ENCODE data around the gene TECPR1.

TECPR1 gene

DNA sequence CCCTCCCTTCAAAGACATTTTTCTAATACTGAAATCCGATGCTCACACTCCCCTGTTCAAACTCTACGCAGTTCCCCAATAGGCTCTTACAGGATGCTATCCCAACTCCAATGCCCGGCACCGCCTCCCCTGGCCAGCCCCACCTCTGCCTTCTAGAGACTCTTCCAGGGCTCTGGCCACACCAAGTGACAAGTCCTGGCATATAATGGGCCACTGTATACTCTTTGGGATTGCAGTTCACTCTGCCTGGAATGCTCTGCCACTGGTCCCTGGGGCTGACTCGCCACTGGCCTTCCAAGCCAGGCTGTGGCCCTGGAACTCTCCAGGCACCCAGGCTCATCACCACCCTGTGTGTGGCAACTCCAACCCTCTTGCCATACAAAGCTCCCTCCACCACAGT is 26.4 kb upstream of the TECPR1 start:
- WGBS (ENCODE audit: insufficient coverage): 100% methylated on average over 2 of the region's 5 CpGs
- Histone ChIP-seq H3K9me3 (ENCODE audit: control extremely low read depth in 1 of 5, control insufficient read depth in 4 of 5, insufficient read depth in 2 of 5, low read depth in 1 of 5, low read length in 4 of 5) (no peaks in the 10 kb centered on the region), H3K4me1 (ENCODE audit: control extremely low read depth in 1 of 4, control insufficient read depth in 4 of 4, insufficient read depth in 4 of 4, low read length in 3 of 4) (peaks cover 9 to 23% (median 21%) of the 10 kb centered on the region in 4 experiments), H3K4me3 (ENCODE audit: control insufficient read depth in 1 of 7, extremely low read depth in 1 of 7, insufficient read depth in 4 of 7, low read depth in 2 of 7, low read length in 6 of 7) (no peak overlapping the region), H3K27ac (ENCODE audit: insufficient read depth in 1 of 2, low read depth in 1 of 2, low read length in 2 of 2, poor library complexity in 1 of 2, severe bottlenecking in 2 of 2) (no peak overlapping the region), H3K36me3 (ENCODE audit: control insufficient read depth in 4 of 4, insufficient read depth in 4 of 4, low read length in 3 of 4) (no peaks in the 10 kb centered on the region), H3K27me3 (replicated peaks in 2 of 5; ENCODE audit: control insufficient read depth in 4 of 5, insufficient read depth in 5 of 5, low read length in 4 of 5) (no peaks in the 10 kb centered on the region)
- CTCF ChIA-PET: no interaction called here
- POLR2A ChIA-PET: no interaction called here
- no peak for DNase-seq

DNA sequence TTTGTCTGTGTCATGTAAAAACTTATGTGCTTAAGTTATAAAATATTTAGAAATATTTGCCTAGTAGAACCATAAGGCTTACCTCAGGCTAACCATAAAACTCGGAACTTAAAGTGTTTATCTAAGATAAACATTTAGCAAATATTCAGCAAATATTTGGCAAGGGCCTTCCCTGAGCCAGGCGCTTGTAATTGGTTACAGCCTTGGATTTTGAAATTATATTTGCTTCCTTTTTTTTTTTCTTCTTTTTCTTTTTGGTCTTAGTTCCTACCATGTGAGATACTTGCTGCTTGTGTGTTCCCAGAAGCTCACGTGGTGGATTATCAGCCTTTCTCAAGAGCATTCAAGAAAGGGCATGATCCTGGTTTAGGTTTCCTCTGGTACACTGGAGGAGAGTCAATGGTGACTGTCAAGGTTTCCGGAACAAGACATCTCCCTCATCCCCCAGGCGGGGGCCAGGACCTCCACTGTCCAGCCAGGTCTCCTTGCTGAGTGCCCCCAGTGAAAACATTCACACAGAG is 24.3 kb upstream of the TECPR1 start:
- WGBS (ENCODE audit: insufficient coverage): 83% methylated on average over 1 of the region's 5 CpGs
- peaks cover 0 to 8% (median 7%) of the 10 kb centered on the region in 4 experiments for H3K4me1 ChIP-seq (ENCODE audit: control extremely low read depth in 1 of 4, control insufficient read depth in 4 of 4, insufficient read depth in 4 of 4, low read length in 3 of 4)
- H3K9me3 ChIP-seq (ENCODE audit: control extremely low read depth in 1 of 5, control insufficient read depth in 4 of 5, insufficient read depth in 2 of 5, low read depth in 1 of 5, low read length in 4 of 5): no peaks in the 10 kb centered on the region
- POLR2A ChIA-PET: no interaction called here
- no peaks in the 10 kb centered on the region for H3K27me3 ChIP-seq (replicated peaks in 2 of 5; ENCODE audit: control insufficient read depth in 4 of 5, insufficient read depth in 5 of 5, low read length in 4 of 5)
- no peak overlapping the region for H3K27ac ChIP-seq (ENCODE audit: insufficient read depth in 1 of 2, low read depth in 1 of 2, low read length in 2 of 2, poor library complexity in 1 of 2, severe bottlenecking in 2 of 2)
- H3K4me3 ChIP-seq (ENCODE audit: control insufficient read depth in 1 of 7, extremely low read depth in 1 of 7, insufficient read depth in 4 of 7, low read depth in 2 of 7, low read length in 6 of 7): no peak overlapping the region
- H3K36me3 ChIP-seq (ENCODE audit: control insufficient read depth in 4 of 4, insufficient read depth in 4 of 4, low read length in 3 of 4): no peaks in the 10 kb centered on the region
- CTCF ChIA-PET: interaction anchor here (0.6 kb wide), 1 partner anchor 602 kb away, joined by 3 read pairs; the partner anchor contains the start of gene TRRAP
- DNase-seq: no peak

DNA sequence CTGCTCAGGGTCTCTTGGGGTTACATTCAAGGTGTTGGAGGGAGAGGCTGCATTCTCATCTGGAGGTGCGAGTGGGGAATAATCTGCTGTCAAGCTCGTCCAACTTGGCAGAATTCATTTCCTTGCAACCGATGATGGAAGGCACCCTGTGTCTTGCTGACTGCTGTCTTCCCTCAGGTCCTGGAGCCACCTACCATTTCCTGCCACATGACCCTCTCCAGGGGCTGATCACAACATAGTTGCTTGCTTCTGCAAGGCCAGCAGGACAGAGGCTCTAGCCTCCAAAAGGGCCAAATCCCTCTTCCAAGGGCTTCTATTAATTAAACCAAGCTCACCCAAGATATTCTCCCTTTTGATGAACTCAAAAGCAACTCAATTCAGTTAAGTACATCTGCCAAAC is 15.3 kb upstream of the TECPR1 start:
- H3K27ac ChIP-seq (ENCODE audit: insufficient read depth in 1 of 2, low read depth in 1 of 2, low read length in 2 of 2, poor library complexity in 1 of 2, severe bottlenecking in 2 of 2): no peak overlapping the region
- H3K4me3 ChIP-seq (ENCODE audit: control insufficient read depth in 1 of 7, extremely low read depth in 1 of 7, insufficient read depth in 4 of 7, low read depth in 2 of 7, low read length in 6 of 7): no peak overlapping the region
- H3K27me3 ChIP-seq (replicated peaks in 2 of 5; ENCODE audit: control insufficient read depth in 4 of 5, insufficient read depth in 5 of 5, low read length in 4 of 5): no peaks in the 10 kb centered on the region
- POLR2A ChIA-PET: no interaction called here
- H3K9me3 ChIP-seq (ENCODE audit: control extremely low read depth in 1 of 5, control insufficient read depth in 4 of 5, insufficient read depth in 2 of 5, low read depth in 1 of 5, low read length in 4 of 5): no peaks in the 10 kb centered on the region
- DNase-seq: no peak
- H3K36me3 ChIP-seq (ENCODE audit: control insufficient read depth in 4 of 4, insufficient read depth in 4 of 4, low read length in 3 of 4): no peaks in the 10 kb centered on the region
- CTCF ChIA-PET: interaction anchor here (0.8 to 2.2 kb wide), 5 partner anchors 12 to 26 kb away, joined by 3 to 5 read pairs (median 3); no protein-coding TSS in a partner anchor
- H3K4me1 ChIP-seq (ENCODE audit: control extremely low read depth in 1 of 4, control insufficient read depth in 4 of 4, insufficient read depth in 4 of 4, low read length in 3 of 4): no peaks in the 10 kb centered on the region
- WGBS (ENCODE audit: insufficient coverage): 95% methylated on average over 3 of the region's 3 CpGs

DNA sequence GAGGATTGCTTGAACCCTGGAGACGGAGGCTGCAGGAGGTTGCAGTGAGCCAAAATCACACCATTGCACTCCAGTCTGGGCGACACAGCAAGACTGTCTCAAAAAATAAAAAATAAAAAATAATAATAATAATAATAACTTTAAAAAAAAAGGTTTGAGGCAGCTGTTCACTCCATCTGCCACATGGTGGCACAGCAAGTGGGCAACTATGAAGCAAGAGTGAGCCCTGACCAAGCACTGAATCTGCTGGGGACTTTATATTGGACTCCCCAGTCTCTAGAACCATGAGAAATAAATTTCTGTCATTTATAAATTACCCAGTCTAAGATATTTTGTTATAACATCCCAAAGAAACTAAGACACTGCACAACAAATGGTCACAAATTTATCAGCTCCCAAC is 14.8 kb upstream of the TECPR1 start:
- WGBS (ENCODE audit: insufficient coverage): no CpG with 5 or more reads among the region's 2 CpGs
- ChIA-PET CTCF (interaction anchor here (0.8 to 2.2 kb wide), 6 partner anchors 13 to 21 kb away, joined by 3 to 5 read pairs (median 4); no protein-coding TSS in a partner anchor), POLR2A (no interaction called here)
- Histone ChIP-seq H3K9me3 (ENCODE audit: control extremely low read depth in 1 of 5, control insufficient read depth in 4 of 5, insufficient read depth in 2 of 5, low read depth in 1 of 5, low read length in 4 of 5) (no peaks in the 10 kb centered on the region), H3K36me3 (ENCODE audit: control insufficient read depth in 4 of 4, insufficient read depth in 4 of 4, low read length in 3 of 4) (no peaks in the 10 kb centered on the region), H3K27ac (ENCODE audit: insufficient read depth in 1 of 2, low read depth in 1 of 2, low read length in 2 of 2, poor library complexity in 1 of 2, severe bottlenecking in 2 of 2) (no peak overlapping the region), H3K4me3 (ENCODE audit: control insufficient read depth in 1 of 7, extremely low read depth in 1 of 7, insufficient read depth in 4 of 7, low read depth in 2 of 7, low read length in 6 of 7) (no peak overlapping the region), H3K4me1 (ENCODE audit: control extremely low read depth in 1 of 4, control insufficient read depth in 4 of 4, insufficient read depth in 4 of 4, low read length in 3 of 4) (no peaks in the 10 kb centered on the region), H3K27me3 (replicated peaks in 2 of 5; ENCODE audit: control insufficient read depth in 4 of 5, insufficient read depth in 5 of 5, low read length in 4 of 5) (no peaks in the 10 kb centered on the region)
- peak in 2 of 3 donors; percentile 42 to 48 for DNase-seq

DNA sequence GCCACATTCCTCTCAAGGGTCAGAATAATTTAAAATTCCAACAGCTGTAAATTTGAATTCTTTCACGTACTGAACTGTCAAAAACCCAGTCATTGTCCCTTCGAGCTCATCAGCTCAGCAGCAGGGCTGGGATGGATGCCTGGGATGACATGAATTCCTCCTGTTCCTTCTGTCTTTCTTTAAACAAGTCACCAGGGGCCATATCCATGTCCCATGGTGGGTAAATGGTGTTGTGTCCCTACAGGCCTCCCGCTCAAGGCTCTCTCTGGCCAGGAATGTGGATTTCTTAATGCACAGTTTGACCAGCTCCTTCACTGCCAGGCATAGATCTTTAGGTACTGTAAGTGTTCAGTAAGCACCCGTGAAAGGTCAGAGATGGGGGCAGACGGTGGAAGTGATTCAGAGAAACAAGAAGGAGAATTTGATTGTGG is 13.8 kb upstream of the TECPR1 start:
- Histone ChIP-seq H3K27me3 (replicated peaks in 2 of 5; ENCODE audit: control insufficient read depth in 4 of 5, insufficient read depth in 5 of 5, low read length in 4 of 5) (no peaks in the 10 kb centered on the region), H3K4me3 (ENCODE audit: control insufficient read depth in 1 of 7, extremely low read depth in 1 of 7, insufficient read depth in 4 of 7, low read depth in 2 of 7, low read length in 6 of 7) (no peak overlapping the region), H3K4me1 (ENCODE audit: control extremely low read depth in 1 of 4, control insufficient read depth in 4 of 4, insufficient read depth in 4 of 4, low read length in 3 of 4) (no peaks in the 10 kb centered on the region), H3K36me3 (ENCODE audit: control insufficient read depth in 4 of 4, insufficient read depth in 4 of 4, low read length in 3 of 4) (peaks cover 0 to 5% (median 4%) of the 10 kb centered on the region in 4 experiments), H3K9me3 (ENCODE audit: control extremely low read depth in 1 of 5, control insufficient read depth in 4 of 5, insufficient read depth in 2 of 5, low read depth in 1 of 5, low read length in 4 of 5) (peaks cover 0 to 6% (median 0%) of the 10 kb centered on the region in 5 experiments), H3K27ac (ENCODE audit: insufficient read depth in 1 of 2, low read depth in 1 of 2, low read length in 2 of 2, poor library complexity in 1 of 2, severe bottlenecking in 2 of 2) (no peak overlapping the region)
- ChIA-PET CTCF (interaction anchor here (1.1 to 1.3 kb wide), 2 partner anchors 14 to 20 kb away, joined by 3 to 4 read pairs; no protein-coding TSS in a partner anchor), POLR2A (no interaction called here)
- WGBS (ENCODE audit: insufficient coverage): 83% methylated on average over 4 of the region's 5 CpGs
- DNase-seq: no peak

DNA sequence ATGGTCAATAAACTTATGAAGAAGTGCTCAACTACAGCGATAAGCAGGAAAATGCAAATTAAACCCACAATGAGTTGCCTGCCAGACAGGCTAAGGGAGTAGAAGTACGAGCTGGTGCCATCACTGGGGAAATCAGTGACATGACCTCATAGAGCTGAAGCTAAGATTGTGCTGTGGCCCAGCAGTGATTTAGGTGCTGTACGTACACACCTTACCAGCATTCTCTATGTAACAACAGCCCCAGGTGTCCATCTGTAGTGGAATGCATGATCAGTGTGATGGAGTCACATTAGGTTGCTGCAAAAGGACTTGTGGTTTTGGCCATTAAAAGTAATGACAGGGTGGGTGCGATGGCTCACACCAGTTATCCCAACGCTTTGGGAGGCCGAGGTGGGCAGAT is 5.7 kb upstream of the TECPR1 start:
- ChIA-PET POLR2A (no interaction called here), CTCF (no interaction called here)
- H3K4me1 ChIP-seq (ENCODE audit: control extremely low read depth in 1 of 4, control insufficient read depth in 4 of 4, insufficient read depth in 4 of 4, low read length in 3 of 4): peaks cover 0 to 11% (median 4%) of the 10 kb centered on the region in 4 experiments
- no peak overlapping the region for H3K4me3 ChIP-seq (ENCODE audit: control insufficient read depth in 1 of 7, extremely low read depth in 1 of 7, insufficient read depth in 4 of 7, low read depth in 2 of 7, low read length in 6 of 7)
- H3K36me3 ChIP-seq (ENCODE audit: control insufficient read depth in 4 of 4, insufficient read depth in 4 of 4, low read length in 3 of 4): peaks cover 4 to 16% (median 14%) of the 10 kb centered on the region in 4 experiments
- H3K27ac ChIP-seq (ENCODE audit: insufficient read depth in 1 of 2, low read depth in 1 of 2, low read length in 2 of 2, poor library complexity in 1 of 2, severe bottlenecking in 2 of 2): no peak overlapping the region
- no peaks in the 10 kb centered on the region for H3K27me3 ChIP-seq (replicated peaks in 2 of 5; ENCODE audit: control insufficient read depth in 4 of 5, insufficient read depth in 5 of 5, low read length in 4 of 5)
- WGBS (ENCODE audit: insufficient coverage): 95% methylated on average over 2 of the region's 6 CpGs
- DNase-seq: no peak
- peaks cover 0 to 6% (median 0%) of the 10 kb centered on the region in 5 experiments for H3K9me3 ChIP-seq (ENCODE audit: control extremely low read depth in 1 of 5, control insufficient read depth in 4 of 5, insufficient read depth in 2 of 5, low read depth in 1 of 5, low read length in 4 of 5)

DNA sequence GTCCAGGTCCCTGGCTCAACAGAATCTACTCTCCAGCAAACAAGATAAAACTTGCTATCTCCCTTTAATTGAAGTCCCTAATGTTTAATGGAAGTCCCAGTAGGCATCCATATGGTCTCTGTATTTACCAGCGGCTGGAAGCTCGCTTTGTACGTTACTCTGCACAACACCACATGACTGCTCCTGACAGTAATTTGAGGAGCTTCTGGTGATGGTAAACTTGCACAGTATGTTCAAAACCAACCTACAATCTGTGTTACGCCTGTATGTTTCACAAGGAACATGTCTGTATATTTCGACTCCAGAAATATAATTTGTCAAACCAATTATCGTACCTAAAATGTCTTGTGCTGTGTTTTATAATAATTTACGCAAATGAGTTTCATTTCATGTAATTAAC is 4.4 kb upstream of the TECPR1 start:
- no peak for DNase-seq
- peaks cover 2 to 19% (median 11%) of the 10 kb centered on the region in 4 experiments for H3K4me1 ChIP-seq (ENCODE audit: control extremely low read depth in 1 of 4, control insufficient read depth in 4 of 4, insufficient read depth in 4 of 4, low read length in 3 of 4)
- no peak overlapping the region for H3K4me3 ChIP-seq (ENCODE audit: control insufficient read depth in 1 of 7, extremely low read depth in 1 of 7, insufficient read depth in 4 of 7, low read depth in 2 of 7, low read length in 6 of 7)
- no peak overlapping the region for H3K27ac ChIP-seq (ENCODE audit: insufficient read depth in 1 of 2, low read depth in 1 of 2, low read length in 2 of 2, poor library complexity in 1 of 2, severe bottlenecking in 2 of 2)
- ChIA-PET POLR2A (no interaction called here), CTCF (interaction anchor here (1.2 kb wide), 1 partner anchor 14 kb away, joined by 3 read pairs; no protein-coding TSS in a partner anchor)
- 94% methylated on average over 3 of the region's 7 CpGs for WGBS (ENCODE audit: insufficient coverage)
- H3K27me3 ChIP-seq (replicated peaks in 2 of 5; ENCODE audit: control insufficient read depth in 4 of 5, insufficient read depth in 5 of 5, low read length in 4 of 5): no peaks in the 10 kb centered on the region
- H3K9me3 ChIP-seq (ENCODE audit: control extremely low read depth in 1 of 5, control insufficient read depth in 4 of 5, insufficient read depth in 2 of 5, low read depth in 1 of 5, low read length in 4 of 5): peaks cover 0 to 3% (median 0%) of the 10 kb centered on the region in 5 experiments
- peaks cover 4 to 15% (median 13%) of the 10 kb centered on the region in 4 experiments for H3K36me3 ChIP-seq (ENCODE audit: control insufficient read depth in 4 of 4, insufficient read depth in 4 of 4, low read length in 3 of 4)

Data from common myeloid progenitor, CD34-positive (primary cell).